ENCODE data around the gene OR51T1.

Gene OR51T1

GRCh38 chr11:4926608-4927007 is 44.9 kb downstream of the OR51T1 start:
- DNase-seq (ENCODE audit: low read depth in 2 of 2) = no peak

All from stimulated activated CD8-positive, alpha-beta memory T cell treated with anti-CD3 and anti-CD28 coated beads, Interleukin-7, amount 100 ng/mL, for 1 hour (primary cell).